SK-N-DZ (cell line): ENCODE data around the gene UNC79.

Experiments used
- DNase-seq: peaks from one replicate; pipeline ENCODE4 v3.0.0-alpha.2; 2015; ENCODE audit warnings: low spot score

The UNC79 gene

DNA sequence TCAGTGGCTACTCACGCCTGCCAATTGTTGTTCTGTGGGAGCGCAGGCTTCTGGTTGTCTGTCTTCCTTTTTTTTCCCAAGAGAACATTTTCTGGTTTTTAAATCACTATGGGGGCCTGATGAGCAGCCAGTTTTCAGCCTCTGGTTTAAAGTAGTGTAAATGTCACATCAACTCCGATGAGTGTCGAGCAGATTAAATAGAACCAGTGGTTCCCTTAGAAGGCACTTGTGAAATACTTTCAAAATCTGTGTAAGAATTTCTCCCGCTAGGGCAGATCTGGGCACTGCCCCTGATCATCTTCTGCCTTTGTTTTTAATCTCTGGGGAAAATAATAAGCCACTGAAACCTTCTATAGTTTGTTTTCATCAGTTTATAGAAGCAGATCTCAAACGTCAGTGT lies 227.1 kb downstream of the UNC79 start:
- no peak for DNase-seq

DNA sequence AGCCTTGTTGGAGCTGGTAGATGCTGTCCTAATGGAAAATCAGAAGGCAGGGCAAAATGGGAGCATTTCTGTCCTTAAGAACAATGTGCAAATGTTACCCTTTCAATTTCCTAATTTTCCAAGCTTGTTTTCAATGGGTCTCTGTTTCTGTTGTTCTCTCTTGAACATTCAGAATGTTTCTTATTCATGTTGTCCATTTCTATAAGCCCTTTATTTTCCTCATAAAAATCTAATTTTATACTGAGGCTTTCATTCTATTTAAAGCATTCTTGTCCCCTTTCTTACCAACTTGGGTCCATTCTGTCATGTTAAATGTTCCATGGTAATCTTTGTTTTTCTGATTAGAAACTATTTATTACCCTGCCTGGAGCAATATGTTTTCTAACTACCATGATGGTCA lies 232.6 kb downstream of the UNC79 start:
- no peak for DNase-seq

DNA sequence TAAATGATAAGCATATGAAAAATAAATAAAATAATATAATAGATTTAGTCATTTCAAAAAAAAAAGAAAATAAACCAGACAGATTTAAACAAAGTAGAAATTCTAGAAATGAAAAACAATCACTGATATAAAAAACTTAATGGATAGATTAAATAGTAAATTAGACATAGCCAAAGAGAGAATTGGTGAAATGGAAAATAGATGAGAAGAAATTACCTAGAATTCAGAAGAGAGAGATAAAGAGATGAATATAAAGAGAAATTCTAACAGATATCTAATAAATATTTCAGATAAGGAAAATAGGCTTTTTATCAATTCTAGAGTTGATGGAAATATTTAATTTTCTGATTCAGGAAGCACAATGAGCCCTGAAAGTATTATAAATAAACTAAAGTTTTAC lies 234.4 kb downstream of the UNC79 start:
- no peak for DNase-seq

DNA sequence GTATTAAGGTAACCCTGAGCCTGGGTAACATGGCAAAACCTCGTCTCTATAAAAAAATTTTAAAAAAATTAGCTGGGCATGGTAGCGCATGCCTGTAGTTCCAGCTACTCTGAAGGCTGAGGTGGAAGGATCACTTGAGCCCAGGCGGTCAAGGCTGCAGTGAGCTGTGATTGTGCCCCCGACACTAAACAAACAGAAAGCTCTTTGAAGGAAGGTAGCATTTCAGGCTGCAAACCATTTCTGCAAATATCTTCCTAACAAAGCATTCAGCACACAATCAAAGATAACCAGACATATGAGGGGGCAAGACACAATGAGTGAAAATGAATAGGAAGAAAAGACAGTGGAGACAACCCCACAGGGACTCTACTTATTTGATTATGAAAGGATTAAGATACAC lies 238.9 kb downstream of the UNC79 start:
- DNase-seq = no peak

DNA sequence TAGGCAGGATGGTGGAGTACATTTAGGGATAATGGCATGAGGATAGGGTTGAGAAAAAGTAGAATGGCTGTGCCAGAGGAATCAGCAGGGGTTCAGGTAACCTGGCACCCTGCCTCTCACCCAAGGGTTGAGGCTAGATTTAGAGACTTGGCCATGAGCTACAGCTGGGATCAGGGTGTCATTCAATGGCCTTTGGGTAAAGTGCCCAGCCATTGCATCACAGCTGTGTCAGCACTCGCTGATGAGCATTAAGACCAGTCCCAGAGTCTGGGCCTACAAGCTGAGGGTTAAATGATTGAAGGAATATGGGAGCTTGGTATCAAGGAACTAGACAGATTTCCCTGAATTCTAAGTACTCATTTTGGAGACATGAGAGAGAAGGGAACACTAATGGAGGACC lies 243.6 kb downstream of the UNC79 start:
- no peak for DNase-seq

DNA sequence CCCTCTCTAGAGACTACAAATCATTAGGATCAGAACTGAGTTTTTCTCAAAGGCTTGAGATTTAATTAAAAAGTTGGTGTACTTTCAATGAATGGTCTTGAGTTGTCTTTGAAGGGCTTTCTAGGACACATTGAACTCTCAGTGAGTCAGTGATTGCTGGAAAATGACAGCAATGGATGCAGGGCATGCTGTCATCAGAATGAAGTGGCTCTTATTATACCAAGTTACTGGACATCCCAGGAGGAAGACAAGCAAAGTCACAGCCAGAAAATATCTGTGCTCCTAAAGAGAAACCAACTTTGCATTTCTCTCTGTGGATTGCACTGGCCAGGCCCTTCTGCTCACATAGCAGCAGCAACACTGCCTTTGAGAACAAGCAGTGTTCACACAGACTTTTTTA lies 244.9 kb downstream of the UNC79 start:
- DNase-seq = no peak

DNA sequence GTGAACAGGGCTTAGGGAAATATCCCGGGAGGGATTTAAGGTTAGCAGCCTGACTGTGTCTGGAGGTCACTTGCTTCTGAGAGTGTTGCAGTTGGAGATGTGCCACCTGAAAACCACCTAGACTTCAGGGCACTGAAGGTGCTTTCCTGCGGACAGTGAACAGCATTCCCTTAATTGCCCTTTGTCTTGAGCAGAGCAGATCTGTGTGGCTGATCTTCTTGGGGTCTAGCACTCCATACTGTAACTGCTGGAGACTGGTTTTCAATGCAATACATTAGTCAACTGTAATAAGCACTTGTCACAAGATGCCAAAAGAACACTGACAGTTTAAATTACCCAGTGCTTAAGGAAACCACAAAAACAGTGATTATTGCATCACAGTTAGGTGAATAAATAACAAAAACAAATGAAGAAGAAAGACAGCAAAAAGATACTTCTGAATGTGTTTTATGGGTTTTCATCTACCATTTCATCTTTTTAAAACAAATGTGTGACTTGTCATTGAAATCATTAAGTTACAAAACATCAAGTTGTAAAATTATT lies 245.7 kb downstream of the UNC79 start:
- no peak for DNase-seq

DNA sequence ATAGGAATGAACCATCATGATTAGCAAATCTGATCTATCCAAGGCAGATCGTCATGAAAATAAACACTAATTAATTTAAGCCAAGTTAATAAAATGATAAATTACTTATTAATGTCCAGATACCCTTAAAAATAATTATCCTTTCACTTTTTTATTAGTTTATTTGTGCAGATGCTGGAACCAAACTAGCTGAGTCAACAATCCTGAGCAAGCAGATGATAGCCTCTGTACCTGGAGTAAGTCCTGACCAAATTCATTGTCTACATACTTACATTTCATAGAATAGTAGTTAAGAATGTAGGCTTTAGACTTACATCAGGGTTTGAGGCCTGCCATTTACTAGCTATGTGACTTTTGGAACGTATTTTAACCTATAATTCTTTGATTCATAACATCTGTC lies 251.7 kb downstream of the UNC79 start:
- DNase-seq = no peak

DNA sequence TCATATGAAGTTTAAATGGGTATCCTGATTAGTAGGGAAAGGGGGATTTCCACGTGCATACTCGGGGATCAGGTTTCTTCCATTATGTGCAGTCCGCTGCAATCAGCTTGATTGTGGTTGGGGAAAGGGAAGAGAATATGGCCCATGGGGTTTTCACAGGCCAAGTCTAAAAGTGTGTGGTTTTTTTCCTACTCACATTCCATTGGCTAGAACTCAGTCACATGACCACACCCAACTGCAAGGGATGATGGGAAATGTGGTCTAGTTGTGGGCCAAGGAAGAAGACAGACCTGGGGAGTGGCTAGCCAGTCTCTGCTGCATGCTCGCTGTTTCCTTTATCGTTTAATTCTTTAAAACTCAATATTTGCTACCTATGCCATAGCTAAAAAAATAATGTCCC lies 252.5 kb downstream of the UNC79 start:
- peak; percentile 26 for DNase-seq

DNA sequence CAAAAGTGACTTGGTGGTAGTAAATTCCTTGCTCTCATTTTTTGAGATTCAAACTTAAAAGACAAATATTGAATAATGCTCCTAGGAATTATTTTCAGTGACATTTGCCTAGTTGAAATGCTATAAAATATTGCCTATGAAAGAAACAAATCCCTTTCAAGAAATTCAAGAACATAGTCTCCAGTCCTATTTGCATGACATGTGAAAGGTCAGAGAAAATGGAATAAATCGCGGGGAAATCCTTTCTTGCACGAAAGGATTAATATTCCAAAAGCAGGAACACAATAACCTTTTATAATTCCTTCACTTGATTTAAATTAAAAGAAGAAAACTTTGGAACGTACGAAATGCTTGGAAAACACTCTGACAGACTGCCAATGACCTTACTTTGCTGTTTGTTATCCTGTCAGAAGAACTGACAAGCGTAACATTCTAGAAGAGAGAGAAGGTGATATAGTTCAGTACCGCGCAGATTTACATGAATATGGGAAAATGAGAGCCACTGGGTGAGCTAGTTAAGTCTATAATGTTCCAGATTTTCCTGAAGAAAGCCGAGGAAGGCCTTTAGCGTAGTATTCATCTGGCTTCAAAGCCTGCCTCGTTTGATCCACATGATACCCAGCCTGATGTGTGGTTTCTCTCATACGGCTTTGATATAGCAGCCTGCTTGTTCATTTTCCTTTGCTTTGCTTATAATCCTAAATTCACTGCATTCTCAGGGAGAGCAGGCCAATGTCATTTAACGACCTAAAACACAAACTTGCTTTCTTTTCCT lies 254.6 kb downstream of the UNC79 start:
- no peak for DNase-seq

DNA sequence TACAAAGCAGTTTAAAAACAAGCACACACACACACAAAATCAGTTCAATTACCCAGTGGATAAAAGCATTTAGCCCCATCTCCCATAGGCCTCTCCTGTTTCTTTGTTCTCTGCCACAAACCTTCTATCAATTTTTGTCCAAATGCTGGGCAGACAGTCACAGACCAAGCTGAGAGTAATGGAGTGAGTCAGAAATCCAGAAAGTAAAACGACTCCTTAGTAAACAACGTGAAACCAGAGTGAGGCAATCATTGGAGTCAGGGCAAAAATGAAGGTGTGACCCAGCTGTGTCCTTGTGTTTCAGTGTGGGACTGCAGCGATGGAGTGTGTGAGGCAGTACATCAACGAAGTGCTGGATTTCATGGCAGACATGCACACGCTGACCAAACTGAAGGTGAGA lies 255.5 kb downstream of the UNC79 start:
- no peak for DNase-seq

DNA sequence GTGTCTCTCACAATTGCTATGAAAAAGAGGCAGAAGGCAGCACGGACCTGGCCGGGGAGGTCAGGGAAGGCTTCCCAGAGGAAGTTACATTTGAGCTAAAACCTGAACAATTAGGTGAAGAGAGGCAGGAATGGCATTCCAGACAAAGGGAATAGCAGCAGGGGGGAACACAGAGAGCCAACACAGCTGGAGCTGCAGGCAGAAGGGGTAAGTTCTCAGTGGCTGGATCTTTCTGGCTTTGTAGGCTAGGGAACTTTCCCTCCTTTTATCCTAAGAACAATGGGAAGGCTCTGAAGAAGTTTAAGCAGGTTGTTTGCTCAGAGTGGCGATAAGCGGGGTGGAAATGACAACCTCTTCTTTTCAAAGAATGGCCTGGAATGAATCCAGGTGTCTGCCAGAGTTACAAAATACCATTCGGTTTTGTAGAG lies 257.5 kb downstream of the UNC79 start:
- no peak for DNase-seq

DNA sequence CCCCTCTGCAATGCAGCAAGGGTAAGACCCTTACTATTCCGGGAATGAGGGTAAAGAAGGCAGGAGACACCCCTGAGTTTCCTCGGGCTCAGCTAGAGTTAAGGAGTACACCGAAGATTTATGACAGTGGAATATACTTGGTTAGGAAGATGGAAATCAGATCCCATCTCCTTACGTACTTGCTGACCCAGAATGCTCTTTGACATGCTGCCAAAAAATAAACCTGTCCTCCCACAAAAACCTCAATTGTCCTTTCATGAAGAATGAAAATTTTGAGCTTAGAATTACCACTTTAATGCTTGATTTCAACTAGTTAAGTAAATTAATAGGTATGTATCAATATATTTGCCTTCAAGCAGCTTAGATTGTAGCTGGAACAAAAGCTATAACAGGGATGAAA lies 258.1 kb downstream of the UNC79 start:
- no peak for DNase-seq

DNA sequence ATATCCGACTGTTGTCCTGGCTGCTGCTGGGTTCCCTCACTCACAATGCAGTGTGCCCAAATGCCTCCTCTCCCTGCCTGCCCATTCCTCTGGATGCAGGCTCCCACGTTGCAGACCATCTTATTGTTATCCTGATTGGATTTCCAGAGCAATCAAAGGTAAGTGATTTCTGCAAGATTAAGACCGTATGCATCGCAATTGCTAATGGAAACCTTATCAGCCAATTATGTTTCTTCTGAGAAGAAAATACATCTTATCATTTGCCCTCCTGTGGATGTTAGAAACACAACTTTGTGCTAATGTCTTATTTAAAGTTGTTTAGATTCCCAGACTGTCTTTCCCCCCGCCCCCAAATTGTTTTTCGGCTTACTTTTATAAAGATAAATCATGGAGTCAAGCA lies 259.4 kb downstream of the UNC79 start:
- DNase-seq = no peak

DNA sequence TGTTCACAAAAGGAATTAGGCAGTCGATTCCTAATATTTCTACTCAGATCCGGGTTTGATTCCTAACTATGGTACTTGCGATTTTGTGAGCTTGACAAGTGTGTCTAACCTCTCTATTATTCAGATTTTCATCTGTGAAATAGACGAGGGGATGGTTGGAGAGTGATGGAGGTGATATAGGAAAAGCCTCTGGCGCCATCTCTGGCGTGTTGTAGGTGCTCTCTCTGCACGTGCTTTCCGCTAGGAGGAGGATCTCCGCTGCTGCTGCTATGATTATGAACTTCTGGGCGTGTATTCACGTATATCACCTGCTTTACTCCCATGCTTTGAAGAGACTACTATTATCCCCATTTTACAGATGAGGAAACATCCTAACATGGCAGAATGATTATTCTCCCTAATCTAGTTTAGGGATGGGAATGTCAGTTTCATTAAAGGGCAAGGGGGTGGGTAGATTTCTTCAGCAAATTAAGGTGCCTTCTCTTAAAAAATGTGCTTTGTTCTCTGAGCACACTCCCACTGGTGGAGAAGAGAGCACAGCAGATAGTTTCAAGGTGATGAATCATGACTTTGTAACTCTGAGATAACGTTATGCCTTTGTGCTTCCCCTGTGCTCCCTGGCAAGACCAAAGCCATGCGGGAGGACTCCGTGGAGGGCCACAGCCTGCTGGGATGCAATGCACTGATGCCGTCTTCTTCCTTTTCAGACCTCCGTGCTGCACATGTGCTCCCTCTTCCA lies 260.5 kb downstream of the UNC79 start:
- no peak for DNase-seq

DNA sequence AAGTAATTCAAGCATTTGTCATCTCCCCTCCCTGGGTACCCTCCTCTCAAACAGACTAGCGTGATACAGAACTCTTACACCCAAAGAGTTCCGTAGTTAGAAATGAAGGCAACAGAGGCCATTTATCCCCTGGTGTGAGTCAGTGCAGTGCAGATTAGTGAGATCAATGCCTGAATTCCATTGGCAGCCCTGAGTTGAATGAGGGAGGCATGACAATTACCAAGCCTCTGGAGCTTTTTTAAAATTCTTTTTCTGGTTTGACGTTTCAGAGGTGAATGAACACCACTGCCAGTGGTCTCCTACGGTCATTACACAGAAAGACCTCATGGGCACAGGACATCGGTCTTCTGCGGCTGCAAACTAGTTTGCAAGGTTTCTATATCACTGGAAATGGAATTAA lies 263.2 kb downstream of the UNC79 start:
- no peak for DNase-seq

DNA sequence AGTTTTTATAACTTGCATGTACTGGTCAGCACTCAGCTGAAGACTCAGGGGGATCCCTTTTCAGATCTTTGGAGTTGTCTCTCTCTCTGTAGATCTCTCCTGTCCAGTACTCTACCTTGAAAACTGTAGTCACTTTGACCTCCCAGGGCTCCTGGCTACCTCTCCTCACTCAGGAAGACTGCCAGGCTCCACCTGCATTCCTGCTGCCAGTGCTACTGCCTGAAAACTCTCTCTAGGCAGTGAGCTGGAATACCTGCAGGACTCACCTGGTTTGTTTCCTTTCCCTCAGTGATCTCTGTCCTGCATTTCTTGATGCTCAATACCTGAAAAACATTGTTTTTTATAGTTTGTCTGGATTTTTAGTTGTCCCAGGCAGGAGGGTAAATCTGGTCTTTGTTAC lies 270.2 kb downstream of the UNC79 start:
- no peak for DNase-seq

DNA sequence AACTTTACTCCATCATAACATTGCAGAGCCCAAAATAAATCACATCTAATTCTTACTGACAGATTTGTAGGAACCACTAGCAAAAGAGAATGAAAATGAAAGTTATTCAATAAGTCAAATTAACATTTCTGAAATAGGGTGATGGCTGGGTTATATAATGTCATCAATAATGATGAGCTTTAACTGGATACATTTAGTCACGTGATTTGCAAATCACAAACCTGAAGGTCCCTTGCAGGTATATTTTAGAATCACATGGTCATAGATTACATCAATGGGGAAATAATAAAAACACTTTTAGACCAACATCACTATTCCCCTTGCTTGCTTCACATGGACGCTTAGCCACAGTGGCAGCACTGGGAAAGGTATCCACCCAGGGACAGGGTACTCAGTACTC lies 270.8 kb downstream of the UNC79 start:
- no peak for DNase-seq

DNA sequence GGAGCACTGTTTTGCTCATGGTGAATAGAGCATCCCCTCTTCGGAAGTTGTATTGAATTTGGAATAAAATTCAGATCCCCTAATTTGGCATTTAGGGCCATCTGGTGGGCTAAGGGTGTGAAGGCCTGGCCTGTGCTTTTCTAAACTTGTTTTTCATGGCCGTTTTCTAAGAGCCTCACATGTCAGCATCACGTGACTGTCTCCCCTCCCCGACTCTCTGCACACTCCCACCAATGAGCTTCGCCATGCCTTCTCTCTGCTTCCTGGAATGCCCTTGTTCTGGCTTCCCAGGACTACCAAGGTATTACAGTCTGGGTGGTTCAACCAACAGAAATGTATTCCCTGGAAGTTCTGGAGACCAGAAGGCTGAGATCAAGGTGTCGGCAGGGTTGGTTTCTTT lies 272.2 kb downstream of the UNC79 start:
- DNase-seq = no peak

DNA sequence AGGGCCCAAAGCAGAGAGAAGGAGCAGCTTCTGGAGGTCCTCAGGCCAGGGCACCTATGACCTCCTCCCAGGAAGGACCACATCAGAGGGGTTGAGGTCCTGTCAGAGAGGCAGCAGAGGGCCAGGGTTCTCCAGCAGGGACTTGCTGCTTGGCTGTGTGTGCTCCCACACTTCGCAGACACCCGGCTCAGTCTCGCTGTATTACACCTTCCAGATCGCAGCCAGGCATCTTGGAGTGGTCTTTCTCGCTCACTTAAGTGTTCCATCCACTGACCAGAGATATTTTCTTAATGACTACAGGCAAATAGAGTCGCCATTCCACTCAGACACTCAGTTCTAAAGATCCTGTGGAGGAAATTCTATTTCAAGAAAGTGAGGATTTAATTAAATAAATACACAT lies 273.2 kb downstream of the UNC79 start:
- no peak for DNase-seq

DNA sequence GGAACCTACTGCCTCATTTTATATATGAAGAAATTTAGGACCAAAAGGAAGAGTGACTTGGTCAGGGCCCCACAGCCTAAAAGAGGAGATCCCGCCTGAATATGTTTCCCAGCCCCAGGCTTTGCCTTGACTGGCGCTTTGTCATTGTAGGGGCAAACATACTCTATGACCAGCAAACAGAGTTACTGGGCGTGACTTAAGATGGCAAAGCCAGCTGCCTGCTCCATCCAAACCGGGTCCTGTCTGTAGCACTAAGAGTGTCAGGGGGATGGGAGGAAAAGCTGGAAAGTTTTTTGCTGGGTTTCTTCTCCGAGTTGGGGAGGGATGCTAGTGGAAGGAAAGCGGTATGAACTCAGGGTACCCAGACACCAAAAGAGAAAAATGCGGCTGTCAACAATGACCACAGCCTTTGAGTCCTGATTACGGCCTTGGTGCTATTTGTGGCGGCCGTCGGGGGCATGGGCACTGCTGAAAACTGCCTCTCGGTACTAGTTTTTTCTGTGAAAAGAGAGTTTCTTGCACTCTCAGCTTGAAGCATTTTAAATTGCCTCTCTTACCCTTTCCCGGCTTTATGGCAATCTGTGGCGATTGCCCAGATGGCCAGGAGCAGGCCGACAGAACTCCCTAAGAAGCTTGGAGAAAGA lies 274.9 kb downstream of the UNC79 start:
- DNase-seq = no peak

DNA sequence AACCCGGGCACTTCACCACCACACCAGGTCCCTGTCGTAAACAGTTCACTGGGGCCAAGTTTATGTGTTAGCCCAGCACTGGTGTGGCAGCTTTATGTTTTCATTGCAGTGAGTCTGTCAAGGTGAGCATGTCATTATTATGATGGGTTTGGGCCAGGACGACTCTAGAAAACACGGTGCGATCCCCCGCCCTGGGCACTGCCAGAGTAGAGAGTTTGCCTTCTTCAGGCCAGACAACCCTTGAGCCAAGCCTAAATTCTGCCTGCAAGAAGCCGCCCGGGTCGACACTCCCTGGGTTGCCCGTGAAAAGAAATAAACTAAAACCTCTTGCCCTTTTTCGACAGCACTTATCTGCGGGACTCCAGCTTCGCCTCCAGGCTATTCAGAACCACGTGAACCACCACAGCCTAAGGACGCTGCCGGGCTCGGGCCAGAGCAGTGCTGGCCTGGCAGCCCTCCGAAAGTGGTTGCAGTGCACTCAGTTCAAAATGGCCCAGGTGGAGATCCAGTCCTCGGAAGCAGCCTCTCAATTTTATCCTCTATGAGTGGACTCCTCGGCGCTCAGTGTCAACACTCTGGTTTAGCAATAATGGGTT lies 275.7 kb downstream of the UNC79 start:
- DNase-seq = no peak
